Measurements from ENCODE around the gene CARD6.

DNA sequence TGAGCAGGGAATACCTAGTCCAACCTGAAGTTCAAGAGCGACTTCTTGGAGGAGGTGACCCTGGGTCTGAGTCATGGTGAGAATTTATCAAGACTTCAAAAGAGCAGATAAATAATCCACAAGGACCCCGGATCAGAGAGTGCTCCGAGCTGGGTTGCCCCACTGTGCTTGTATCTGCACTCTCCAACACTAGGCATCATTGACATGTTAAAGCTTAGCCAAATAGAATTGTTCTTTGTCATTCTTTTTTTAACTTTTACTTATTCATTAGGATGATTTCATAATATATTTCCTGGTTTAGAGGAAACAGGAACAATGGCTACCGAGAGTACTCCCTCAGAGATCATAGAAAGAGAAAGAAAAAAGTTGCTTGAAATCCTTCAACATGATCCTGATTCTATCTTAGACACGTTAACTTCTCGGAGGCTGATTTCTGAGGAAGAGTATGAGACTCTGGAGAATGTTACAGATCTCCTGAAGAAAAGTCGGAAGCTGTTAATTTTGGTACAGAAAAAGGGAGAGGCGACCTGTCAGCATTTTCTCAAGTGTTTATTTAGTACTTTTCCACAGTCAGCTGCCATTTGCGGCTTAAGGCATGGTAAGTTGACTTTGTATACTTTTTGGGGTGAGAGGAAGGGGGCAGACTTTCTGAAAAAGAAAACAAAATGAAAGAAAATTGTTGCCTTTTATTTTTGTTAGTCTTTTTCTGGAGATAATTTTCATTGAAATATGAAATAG lies at the start of gene CARD6:
- TF ChIP-seq, protein P1, sequence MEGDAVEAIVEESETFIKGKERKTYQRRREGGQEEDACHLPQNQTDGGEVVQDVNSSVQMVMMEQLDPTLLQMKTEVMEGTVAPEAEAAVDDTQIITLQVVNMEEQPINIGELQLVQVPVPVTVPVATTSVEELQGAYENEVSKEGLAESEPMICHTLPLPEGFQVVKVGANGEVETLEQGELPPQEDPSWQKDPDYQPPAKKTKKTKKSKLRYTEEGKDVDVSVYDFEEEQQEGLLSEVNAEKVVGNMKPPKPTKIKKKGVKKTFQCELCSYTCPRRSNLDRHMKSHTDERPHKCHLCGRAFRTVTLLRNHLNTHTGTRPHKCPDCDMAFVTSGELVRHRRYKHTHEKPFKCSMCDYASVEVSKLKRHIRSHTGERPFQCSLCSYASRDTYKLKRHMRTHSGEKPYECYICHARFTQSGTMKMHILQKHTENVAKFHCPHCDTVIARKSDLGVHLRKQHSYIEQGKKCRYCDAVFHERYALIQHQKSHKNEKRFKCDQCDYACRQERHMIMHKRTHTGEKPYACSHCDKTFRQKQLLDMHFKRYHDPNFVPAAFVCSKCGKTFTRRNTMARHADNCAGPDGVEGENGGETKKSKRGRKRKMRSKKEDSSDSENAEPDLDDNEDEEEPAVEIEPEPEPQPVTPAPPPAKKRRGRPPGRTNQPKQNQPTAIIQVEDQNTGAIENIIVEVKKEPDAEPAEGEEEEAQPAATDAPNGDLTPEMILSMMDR (IDR thresholded peaks at IDR 0.05): no peak
- no peak for TF ChIP-seq TCF7L2 (IDR thresholded peaks at IDR 0.05; ENCODE audit: low read depth, low read length)

All from Panc1 (cell line).